ENCODE results near the gene TCEA3. TPM values are rescaled to one million over a fixed set of nuclear protein-coding genes. Genes with fewer than 3 reads are reported as not detected.

Gene TCEA3
- total RNA-seq, 2 donors from 2014 or later = 10.5 to 19.2 TPM

DNA sequence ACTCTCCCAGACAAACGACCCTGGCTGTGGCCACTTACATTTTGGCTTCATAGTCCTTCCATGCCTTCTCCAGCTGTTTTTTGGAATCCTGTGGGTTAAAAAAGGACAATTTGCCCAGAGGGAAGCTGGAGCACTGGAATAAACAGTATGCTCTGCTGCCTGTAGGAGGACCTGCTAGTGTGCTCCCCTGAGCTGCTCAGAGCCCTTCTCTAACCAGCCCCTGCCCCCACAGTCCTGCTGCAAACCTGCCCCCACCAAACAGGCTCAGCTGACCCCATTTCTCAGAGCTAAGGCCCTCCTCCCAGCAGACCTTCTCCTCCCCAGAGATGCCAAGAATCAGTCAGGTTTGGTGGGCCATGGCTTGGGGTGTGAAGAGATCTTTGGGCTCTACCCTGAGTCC, 26.9 kb upstream of the TCEA3 start:
- H3K27ac Mint-ChIP-seq = peak overlapping the region in 1 of 2 donors; percentile 21
- H3K36me3 Mint-ChIP-seq = no peaks in the 10 kb centered on the region
- DNase-seq (ENCODE audit: low spot score in 2 of 2) (no peak), ATAC-seq (no peak)
- no peaks in the 10 kb centered on the region for H3K9me3 Mint-ChIP-seq

DNA sequence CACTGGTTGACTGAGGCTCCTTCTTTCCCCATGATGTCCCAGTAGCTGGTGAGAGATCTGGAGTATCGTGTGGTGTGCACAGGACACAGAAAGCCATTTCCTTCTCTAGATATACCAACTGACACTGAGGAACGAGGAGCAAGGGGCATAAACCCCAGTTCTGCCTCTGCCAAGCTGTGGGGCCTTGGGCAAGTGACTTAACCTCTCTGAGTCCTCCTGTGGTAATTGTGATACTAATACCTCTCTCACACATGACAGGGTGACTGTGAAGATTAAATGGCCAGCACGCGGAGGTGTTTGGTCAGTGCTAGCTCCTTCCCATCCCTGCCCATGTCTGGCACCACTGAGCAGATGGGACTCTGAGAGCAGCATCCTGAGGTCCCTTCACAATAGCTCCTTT, 26.3 kb upstream of the TCEA3 start:
- H3K9me3 Mint-ChIP-seq = no peaks in the 10 kb centered on the region
- DNase-seq (ENCODE audit: low spot score in 2 of 2) (no peak), ATAC-seq (no peak)
- no peaks in the 10 kb centered on the region for H3K36me3 Mint-ChIP-seq
- H3K27ac Mint-ChIP-seq = no peak overlapping the region

DNA sequence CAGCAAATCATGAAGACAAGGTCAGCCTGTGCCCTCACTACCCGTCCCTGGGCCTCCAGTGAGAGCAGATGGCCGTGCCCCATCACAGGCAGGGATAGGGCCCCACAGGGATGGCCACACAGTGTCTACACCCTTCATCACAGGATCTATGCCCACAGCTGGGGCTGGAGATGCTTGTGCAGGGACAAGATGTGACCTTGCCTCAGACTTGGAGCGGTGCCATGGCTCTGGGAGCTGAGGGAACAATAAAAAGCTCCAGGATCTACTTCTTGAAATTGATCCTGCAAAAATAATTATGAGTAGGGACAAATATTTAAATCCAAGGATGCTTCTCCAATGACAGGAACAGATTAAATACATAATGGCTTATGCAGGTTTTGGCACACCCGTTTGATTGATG, 25.4 kb upstream of the TCEA3 start:
- Mint-ChIP-seq H3K27ac (peak overlapping the region in 1 of 2 donors; percentile 55), H3K36me3 (no peaks in the 10 kb centered on the region), H3K9me3 (no peaks in the 10 kb centered on the region)
- no peak for ATAC-seq
- DNase-seq (ENCODE audit: low spot score in 2 of 2) = no peak

DNA sequence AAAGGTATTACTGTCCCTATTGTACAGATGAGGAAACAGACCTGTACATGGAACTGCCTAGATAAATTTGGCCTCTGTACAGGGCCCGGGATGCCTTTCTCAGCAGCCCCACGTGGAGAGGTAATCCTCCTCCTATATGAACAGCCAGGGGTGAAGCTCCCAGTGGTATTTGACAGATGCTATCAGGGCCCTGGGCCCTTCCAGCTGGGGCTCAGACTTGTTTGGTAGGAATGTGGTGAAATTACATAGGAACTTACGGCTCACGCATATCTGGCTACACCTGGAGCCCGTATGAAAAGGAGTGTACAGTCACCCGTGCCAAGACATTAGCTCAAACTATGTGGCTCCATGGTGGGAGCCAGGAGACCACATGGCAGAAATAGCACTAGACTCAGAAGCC, 24.8 kb upstream of the TCEA3 start:
- DNase-seq (ENCODE audit: low spot score in 2 of 2) (no peak), ATAC-seq (no peak)
- Mint-ChIP-seq H3K36me3 (no peaks in the 10 kb centered on the region), H3K9me3 (no peaks in the 10 kb centered on the region), H3K27ac (no peak overlapping the region)

DNA sequence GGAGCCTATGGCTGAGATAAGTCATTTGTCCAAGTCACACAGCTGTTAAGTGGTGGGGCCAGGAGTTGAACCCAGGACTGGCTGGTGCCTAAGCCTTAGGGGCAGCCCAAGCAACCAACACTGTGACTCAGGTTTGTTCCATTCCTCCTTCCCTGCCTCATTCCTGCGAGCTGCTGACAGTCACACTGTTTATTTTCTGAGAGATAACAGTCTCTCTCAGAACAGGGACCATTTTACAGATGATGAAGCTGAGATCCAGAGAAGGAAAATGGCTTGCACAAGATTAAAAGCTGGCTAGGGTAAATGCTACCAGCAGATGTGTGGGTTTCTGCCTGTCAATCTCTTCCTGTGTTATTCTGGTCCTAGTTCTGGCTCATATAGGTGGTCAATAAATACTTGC, 24.3 kb upstream of the TCEA3 start:
- DNase-seq (ENCODE audit: low spot score in 2 of 2) = no peak
- Mint-ChIP-seq H3K27ac (no peak overlapping the region), H3K9me3 (no peaks in the 10 kb centered on the region), H3K36me3 (no peaks in the 10 kb centered on the region)
- ATAC-seq = no peak

DNA sequence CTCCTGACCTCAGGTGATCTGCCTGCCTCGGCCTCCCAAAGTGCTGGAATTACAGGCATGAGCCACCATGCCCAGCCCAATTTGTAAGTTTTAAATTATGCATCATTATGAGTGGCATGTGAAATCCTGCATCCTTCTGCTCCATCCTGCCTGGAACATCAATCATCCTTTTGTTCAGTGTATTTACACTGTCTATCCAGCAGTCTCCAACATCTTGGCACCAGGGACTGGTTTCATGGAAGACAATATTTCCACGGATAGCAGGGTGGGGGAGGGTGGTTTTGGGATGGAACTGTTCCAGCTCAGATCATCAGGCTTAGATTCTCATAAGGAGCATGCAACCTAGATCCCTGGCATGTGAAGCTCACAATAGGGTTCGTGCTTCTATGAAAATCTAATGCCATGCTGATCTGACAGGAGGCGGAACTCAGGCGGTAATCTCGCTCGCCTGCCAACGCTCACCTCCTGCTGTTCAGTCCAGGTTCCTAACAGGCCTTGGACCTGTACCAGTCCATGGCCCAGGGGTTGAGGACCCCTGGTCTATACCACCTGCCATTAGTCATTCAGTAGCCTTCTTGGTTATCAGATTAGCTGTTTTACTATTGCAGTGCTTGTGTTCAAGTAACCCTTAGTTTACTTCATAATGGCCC, 22.2 kb upstream of the TCEA3 start:
- no peak for ATAC-seq
- no peaks in the 10 kb centered on the region for H3K36me3 Mint-ChIP-seq

DNA sequence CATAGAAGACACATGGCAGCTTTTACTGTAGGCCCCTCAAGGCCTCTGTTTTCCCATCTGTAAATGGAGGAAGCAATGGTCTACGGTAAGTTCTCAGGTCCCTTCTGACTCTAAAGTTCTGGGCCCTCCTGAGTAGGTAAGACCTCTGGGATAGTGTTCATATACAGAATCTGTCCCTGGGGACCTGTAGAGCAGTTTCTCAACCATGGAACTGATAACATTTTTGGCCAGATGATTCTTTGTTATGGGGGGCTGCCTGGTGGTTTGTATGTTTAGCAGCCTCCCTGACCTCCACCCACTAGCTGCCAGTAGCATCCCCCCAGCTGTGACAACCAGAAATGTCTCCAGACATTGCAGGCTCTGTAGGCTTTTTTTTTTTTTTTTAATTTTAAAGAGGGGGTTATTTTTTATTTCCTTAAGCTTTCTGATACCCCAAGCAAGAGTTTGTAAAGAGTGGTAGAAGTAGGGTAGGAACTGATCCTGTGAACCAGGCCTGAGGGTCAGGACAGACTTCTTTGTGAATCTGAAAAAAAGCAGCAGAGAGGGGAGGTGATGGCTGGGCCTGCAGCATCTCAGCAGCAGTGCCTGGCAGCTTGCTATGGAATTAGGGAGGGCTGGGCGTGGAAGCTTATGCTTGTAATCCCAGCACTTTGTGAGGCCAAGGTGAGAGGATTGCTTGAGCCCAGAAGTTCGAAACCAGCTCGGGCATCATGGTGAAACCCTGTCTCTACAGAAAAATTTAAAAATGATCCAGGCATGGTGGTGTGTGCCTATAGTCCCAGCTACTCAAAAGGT, 20.2 kb upstream of the TCEA3 start:
- Mint-ChIP-seq H3K36me3 (no peaks in the 10 kb centered on the region), H3K9me3 (no peaks in the 10 kb centered on the region), H3K27ac (no peak overlapping the region)
- ATAC-seq = no peak
- DNase-seq (ENCODE audit: low spot score in 2 of 2) = no peak

More for the DNA sequence above, 22.2 kb upstream of the TCEA3 start:
- no peak overlapping the region for H3K27ac Mint-ChIP-seq
- no peaks in the 10 kb centered on the region for H3K9me3 Mint-ChIP-seq
- DNase-seq (ENCODE audit: low spot score in 2 of 2) = no peak

DNA sequence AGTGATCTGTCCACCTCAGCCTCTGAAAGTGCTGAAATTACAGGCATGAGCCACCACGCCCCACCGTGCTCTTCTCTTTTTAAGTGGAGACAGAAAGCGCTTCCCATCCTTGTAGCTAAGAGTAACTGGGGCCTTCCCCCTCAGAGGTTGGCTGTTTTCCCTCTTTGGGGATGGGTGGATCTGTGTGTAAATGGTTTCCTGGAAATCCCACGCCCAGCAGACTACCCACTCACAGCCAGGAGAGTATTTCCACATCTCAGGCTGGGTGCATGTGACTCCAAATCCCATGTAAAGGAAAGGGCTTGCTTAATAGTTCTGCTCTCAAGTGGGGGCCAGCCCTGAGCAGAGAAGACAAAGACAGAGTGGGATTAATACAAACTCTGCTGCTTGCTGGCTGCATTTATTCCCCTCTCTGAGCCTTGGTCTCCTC, 19.6 kb upstream of the TCEA3 start:
- H3K27ac Mint-ChIP-seq = no peak overlapping the region
- H3K9me3 Mint-ChIP-seq = no peaks in the 10 kb centered on the region
- no peaks in the 10 kb centered on the region for H3K36me3 Mint-ChIP-seq
- no peak for DNase-seq (ENCODE audit: low spot score in 2 of 2)
- no peak for ATAC-seq

DNA sequence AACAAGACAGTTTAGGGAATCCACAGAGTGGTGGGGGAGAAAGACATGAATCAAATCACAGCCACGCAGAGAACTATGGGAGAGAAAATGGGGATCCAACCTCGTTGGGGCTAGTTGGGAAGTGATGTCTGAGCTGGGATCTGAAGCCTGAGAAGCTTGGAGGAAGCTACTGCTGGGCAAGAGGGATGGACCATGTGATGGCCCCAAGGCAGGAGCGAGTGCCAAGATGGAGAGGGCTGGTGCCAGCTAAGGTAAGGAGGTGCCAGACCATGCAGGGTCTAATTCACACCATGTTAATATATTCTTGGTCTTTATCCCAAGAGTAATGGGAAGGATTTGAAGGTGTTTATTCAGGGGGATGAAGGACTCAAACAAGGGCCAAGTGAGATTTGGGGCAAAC, 18.2 kb upstream of the TCEA3 start:
- no peaks in the 10 kb centered on the region for H3K9me3 Mint-ChIP-seq
- H3K36me3 Mint-ChIP-seq = no peaks in the 10 kb centered on the region
- ATAC-seq = no peak
- DNase-seq (ENCODE audit: low spot score in 2 of 2) = no peak
- peak overlapping the region in 1 of 2 donors; percentile 51 for H3K27ac Mint-ChIP-seq

DNA sequence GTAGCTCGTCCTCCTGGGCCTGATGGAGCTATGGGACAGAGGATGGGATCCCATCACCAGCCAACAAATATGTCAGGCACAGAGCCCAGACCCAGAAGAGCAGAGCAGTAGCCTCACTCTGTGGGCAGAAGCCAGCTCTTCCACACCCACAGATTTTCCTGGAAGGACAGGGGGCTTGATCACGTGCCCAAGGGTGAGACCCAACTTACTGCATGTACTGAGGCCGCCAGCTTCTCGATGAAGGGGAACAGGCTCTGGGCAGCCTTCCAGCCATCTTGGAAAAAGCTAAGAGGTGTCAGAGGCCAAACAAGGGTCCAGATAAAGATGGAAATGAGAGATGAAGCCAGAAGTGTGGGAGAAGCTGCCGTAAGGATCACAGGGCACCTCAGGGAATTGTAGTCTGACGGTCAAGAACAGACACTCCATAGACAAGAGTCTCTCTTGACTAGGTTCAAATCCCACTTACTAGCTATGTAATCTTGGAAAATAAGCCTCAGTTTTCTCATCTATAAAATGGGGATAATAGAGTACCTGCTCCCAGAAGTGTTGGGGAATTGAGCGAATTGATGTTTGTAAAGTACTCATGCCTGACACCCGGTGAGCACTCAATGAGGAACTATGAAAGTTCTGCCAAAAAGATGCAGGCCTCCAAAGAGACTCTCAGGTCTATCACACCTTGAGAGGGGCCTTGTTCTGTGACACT, 17.0 kb upstream of the TCEA3 start:
- H3K36me3 Mint-ChIP-seq = no peaks in the 10 kb centered on the region
- peak overlapping the region; percentile 9 to 53 for H3K27ac Mint-ChIP-seq
- ATAC-seq (no peak), DNase-seq (ENCODE audit: low spot score in 2 of 2) (no peak)
- no peaks in the 10 kb centered on the region for H3K9me3 Mint-ChIP-seq

DNA sequence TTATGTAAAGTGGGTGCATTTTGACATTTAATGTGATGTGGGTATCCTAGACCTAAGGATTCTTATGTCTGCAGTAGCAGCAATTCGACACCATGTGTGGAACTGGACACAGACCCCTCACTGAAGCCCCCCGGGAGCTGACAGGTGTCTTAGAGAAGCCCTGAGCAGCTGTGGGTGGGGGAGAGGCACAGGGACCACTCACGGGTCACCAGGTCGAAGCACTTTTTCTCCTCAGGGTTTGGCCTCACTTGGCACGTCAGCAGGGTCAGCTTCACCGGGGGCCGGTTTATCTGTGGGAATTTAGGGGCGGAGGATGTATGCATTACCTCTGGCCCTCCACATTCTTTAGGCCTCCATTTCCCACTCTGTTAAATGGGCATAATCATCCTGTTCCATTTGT, 14.0 kb upstream of the TCEA3 start:
- H3K27ac Mint-ChIP-seq = no peak overlapping the region
- H3K36me3 Mint-ChIP-seq = no peaks in the 10 kb centered on the region
- H3K9me3 Mint-ChIP-seq = no peaks in the 10 kb centered on the region
- ATAC-seq (no peak), DNase-seq (ENCODE audit: low spot score in 2 of 2) (no peak)

DNA sequence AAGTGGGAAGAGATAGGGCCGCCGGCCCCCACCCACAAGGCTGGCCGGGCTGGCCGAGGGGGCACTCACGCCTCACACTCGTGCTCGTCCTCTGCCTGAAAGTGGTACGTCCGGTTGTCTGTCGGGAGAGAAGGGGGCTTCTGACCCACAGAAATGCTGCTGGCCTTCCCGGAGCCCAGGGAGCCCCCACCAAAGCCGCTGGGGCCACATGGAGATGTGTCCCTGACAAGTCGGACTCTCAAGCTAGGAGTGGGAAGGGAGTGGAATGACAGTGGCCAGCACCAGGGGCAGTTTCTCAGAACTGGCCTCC, 12.8 kb upstream of the TCEA3 start:
- DNase-seq (ENCODE audit: low spot score in 2 of 2) (no peak), ATAC-seq (no peak)
- no peaks in the 10 kb centered on the region for H3K36me3 Mint-ChIP-seq
- H3K27ac Mint-ChIP-seq = no peak overlapping the region
- no peaks in the 10 kb centered on the region for H3K9me3 Mint-ChIP-seq

DNA sequence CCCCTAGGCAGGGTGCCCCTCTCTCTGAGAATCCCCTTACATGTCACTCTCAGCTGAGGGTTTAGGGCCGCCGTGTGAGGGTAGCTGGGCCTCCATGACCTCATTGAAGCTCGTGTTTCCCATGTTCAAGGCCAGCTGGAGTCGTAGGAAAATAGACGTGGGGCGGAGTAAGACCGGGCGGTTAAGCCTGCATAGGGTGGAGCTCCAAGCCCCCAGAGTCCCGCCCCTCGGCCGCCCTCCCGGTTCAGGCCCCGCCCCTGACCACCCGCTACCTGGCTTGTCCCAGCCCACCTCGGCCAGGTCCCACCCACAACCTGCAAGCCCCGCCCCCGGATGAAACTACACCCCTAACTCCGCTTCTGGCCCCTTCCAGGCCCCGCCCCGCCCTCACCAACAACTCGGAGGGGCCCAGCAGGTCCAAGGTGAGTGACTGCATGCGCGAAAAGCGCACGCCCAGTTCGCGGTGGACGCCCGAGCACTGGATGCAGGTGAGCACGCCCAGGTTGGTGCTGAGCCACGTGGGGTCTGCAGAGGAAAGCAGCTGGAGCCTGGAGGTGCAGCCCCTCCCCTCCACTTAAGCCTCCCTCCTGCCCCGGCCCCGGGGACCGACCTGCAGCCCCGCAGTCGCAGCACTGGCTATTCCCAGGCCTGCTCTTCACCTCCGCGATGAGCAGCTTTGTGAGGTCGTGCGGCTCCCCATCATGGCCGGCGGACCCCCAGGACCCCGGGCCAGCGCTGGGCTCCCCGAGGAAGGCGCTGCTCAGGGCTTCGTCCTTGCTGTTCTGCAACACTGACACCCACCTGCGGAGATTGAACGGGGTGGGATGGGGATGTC, 12.2 kb upstream of the TCEA3 start:
- H3K9me3 Mint-ChIP-seq = no peaks in the 10 kb centered on the region
- no peak for ATAC-seq
- no peak for DNase-seq (ENCODE audit: low spot score in 2 of 2)
- no peaks in the 10 kb centered on the region for H3K36me3 Mint-ChIP-seq
- H3K27ac Mint-ChIP-seq = no peak overlapping the region

DNA sequence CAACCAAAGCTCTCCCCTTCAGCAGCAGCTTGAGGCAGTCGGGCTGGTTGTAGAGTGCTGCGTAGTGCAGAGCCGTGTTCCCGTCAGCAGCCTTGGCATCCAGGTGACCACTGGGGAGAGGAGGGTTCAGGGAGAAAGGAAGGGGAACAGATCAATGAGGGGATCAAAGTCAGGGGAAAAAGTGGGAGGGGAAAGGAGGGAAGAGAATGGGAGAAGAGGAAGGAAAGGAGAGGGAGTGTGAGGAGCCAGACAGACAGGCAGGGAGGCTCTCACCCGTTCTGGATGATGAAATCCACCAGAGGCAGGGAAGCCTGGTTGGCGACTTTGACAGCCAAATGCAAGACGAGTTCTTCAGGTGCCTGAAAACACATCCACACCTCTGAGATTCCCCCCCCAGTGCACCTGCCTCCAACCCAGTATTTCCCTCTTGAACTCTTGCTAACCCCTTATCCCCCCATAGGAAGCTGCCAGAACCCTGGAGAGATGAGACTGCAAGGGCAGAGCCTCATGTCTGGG, 9.8 kb upstream of the TCEA3 start:
- no peak for ATAC-seq
- H3K9me3 Mint-ChIP-seq = no peaks in the 10 kb centered on the region
- no peak overlapping the region for H3K27ac Mint-ChIP-seq
- no peaks in the 10 kb centered on the region for H3K36me3 Mint-ChIP-seq
- no peak for DNase-seq (ENCODE audit: low spot score in 2 of 2)

DNA sequence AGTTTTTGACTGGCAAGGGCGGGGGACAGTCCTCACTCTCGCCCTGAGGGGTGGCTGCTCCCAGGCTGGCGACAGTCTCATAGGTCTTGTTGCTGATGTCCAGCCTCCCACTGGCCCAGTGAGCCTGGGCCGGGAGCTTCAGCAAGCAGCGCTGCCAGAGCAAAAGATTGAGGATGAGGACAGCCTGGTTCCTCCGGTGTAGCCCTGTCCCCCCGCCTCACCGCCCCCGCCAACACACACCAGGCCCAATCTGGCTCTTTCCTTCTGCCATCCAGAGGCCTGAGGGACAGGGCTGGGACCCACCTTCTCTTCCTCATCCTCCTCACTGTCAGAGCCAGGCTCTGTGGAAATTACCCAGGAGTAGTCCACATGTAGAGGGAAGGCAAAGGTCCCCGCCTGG, 8.6 kb upstream of the TCEA3 start:
- H3K27ac Mint-ChIP-seq = no peak overlapping the region
- ATAC-seq = no peak
- H3K36me3 Mint-ChIP-seq = no peaks in the 10 kb centered on the region
- DNase-seq (ENCODE audit: low spot score in 2 of 2) = no peak
- no peaks in the 10 kb centered on the region for H3K9me3 Mint-ChIP-seq

DNA sequence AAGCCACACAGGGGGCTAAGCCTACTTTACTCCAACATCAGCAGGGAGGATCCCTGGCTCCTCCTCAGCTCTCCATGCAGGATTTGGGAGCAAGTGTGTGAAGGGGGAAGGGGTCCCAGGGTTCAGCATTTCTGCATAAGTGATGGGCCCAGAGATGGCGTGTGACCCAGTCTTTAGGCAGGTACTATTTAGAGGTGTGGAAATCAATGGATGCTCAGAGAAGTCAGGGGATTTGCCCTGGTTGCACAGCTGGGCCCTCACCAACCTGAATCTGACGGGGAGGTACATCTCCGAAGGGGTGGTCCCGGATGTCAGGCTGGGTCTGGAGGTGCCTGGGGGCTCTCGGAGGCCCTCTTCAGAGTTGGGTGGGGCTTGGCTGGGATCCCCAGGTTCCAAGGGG, 6.9 kb upstream of the TCEA3 start:
- no peaks in the 10 kb centered on the region for H3K9me3 Mint-ChIP-seq
- ATAC-seq (no peak), DNase-seq (ENCODE audit: low spot score in 2 of 2) (no peak)
- no peak overlapping the region for H3K27ac Mint-ChIP-seq
- H3K36me3 Mint-ChIP-seq = no peaks in the 10 kb centered on the region

DNA sequence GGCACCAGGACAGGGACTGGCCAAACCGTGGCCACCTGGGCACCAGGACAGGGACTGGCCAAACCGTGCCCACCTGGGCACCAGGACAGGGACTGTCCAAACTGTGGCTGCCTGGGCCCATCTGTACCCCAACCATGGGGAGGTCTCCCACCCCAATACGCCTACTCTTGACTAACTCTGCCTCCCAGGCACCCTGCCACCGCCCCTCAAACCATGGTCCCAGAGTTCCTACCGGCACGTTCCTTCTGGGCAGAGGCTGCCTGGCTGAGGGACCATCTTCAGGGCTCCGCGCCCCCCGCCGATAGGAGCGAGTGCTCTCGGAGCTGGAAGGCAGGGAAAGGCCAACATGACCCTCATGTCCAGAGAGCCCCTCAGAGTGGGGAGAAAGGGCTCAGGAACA, 6.3 kb upstream of the TCEA3 start:
- Mint-ChIP-seq H3K36me3 (no peaks in the 10 kb centered on the region), H3K9me3 (no peaks in the 10 kb centered on the region), H3K27ac (no peak overlapping the region)
- ATAC-seq (no peak), DNase-seq (ENCODE audit: low spot score in 2 of 2) (no peak)
